SK-N-MC (cell line): Measurements from ENCODE around the gene TMEM131.

Experiments used
- EZH2 ChIP-seq: fragments of 200-600 bp; sonication (generic); IDR thresholded peaks from one replicate; pipeline ENCODE4 v1.6.1; 2017; ENCODE audit warnings: antibody characterized with exemption
- FOXP2 ChIP-seq: optimal IDR thresholded peaks from 2 replicates; pipeline ENCODE3; 2011; ENCODE audit warnings: mild to moderate bottlenecking, moderate library complexity; ENCODE audit not compliant: insufficient read depth; ENCODE audit errors: extremely low read length, control extremely low read depth
- POLR2AphosphoS5 ChIP-seq: IDR thresholded peaks from 2 replicates; pipeline ENCODE4 v1.6.1; 2012; ENCODE audit warnings: mild to moderate bottlenecking, low read depth, low read length, borderline replicate concordance

DNA sequence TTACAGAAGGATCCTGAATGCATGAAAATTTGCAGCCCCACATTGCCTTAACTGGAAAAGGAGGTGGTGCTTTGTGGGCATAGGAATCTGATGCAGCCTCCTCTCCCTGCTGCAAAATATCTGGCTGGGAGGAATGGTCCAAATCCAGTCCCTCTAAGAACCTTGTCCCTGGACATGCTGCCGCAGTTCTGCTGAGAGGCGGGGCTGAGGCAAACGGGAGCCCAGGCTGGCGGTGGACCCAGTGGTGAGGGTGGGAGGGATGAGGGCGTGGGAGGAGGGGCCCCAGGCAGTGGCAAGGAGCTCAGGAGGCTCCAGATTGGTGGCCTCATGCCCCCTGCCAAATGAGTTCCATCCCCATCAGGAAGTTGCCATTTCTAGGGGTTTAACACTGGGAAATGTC, 246.2 kb downstream of the TMEM131 start:
- no peak for TF ChIP-seq EZH2
- no peak for TF ChIP-seq POLR2AphosphoS5
- TF ChIP-seq FOXP2, result no peak
